SJSA1 (cell line): Measurements from ENCODE around the gene CTSW. TPM values are rescaled to one million over a fixed set of nuclear protein-coding genes. Genes with fewer than 3 reads are reported as not detected.

Experiments used
- total RNA-seq: library from RNA; depleted of rRNA; stranded (reverse); fragments of >200 nt; shearing (Covaris generic); gene quantifications from 2 replicates; pipeline ENCODE4 v1.2.3, GENCODE V29; 2014; rRNA removed

CTSW gene
- total RNA-seq, 1 experiment from 2014 or later = 1.9 TPM

Other genes with a start within 250 kb of the CTSW start
- gene SIPA1, start 241.7 kb upstream of the CTSW start, total RNA-seq = 48.0 and 56.1 TPM in 2 replicates
- gene RELA, start 216.9 kb upstream of the CTSW start, total RNA-seq = 51.7 and 63.3 TPM in 2 replicates
- 90.5 and 119 TPM in 2 replicates for gene KAT5, start 167.6 kb upstream of the CTSW start, total RNA-seq
- 168 and 170 TPM in 2 replicates for gene RNASEH2C, start 159.0 kb upstream of the CTSW start, total RNA-seq
- gene AP5B1, start 98.9 kb upstream of the CTSW start, total RNA-seq = 30.4 and 33.4 TPM in 2 replicates
- gene OVOL1, start 92.8 kb upstream of the CTSW start, total RNA-seq = not detected in 2 replicates
- gene SNX32, start 45.9 kb upstream of the CTSW start, total RNA-seq = 0.16 TPM in 1 of 2 replicates, not detected in the other
- 4,273 and 4,722 TPM in 2 replicates for gene CFL1, start 21.7 kb upstream of the CTSW start, total RNA-seq
- 121 and 130 TPM in 2 replicates for gene MUS81, start 19.4 kb upstream of the CTSW start, total RNA-seq
- 120 and 194 TPM in 2 replicates for gene EFEMP2, start 7.0 kb upstream of the CTSW start, total RNA-seq
- 295 and 309 TPM in 2 replicates for gene FIBP, start 8.6 kb downstream of the CTSW start, total RNA-seq
- gene CCDC85B, start 10.8 kb downstream of the CTSW start, total RNA-seq = 94.0 and 160 TPM in 2 replicates
- gene FOSL1, start 20.6 kb downstream of the CTSW start, total RNA-seq = 72.1 and 97.5 TPM in 2 replicates
- gene C11orf68, start 39.2 kb downstream of the CTSW start, total RNA-seq = 25.0 and 44.8 TPM in 2 replicates
- 463 and 527 TPM in 2 replicates for gene DRAP1, start 39.6 kb downstream of the CTSW start, total RNA-seq
- gene TSGA10IP, start 65.6 kb downstream of the CTSW start, total RNA-seq = not detected in 2 replicates
- gene SART1, start 81.9 kb downstream of the CTSW start, total RNA-seq = 172 and 186 TPM in 2 replicates
- gene EIF1AD, start 122.3 kb downstream of the CTSW start, total RNA-seq = 84.3 and 93.2 TPM in 2 replicates
- gene BANF1, start 122.7 kb downstream of the CTSW start, total RNA-seq = 116 and 140 TPM in 2 replicates
- gene CST6, start 132.2 kb downstream of the CTSW start, total RNA-seq = not detected in 2 replicates
- gene CATSPER1, start 146.6 kb downstream of the CTSW start, total RNA-seq = 0.50 and 1.4 TPM in 2 replicates
- not detected in 2 replicates for gene GAL3ST3, start 169.3 kb downstream of the CTSW start, total RNA-seq
- 334 and 353 TPM in 2 replicates for gene SF3B2, start 172.5 kb downstream of the CTSW start, total RNA-seq
- 28.5 and 37.1 TPM in 2 replicates for gene PACS1, start 190.4 kb downstream of the CTSW start, total RNA-seq